Measurements from ENCODE around the gene THADA. TPM values are rescaled to one million over a fixed set of nuclear protein-coding genes. Genes with fewer than 3 reads are reported as not detected.
"Not testable (repeated sequence)": the region's sequence is repeated elsewhere in the genome, so short reads cannot be mapped to it uniquely, and the experiment has no call there.

THADA gene
- total RNA-seq, 1 donor from 2014 or later, result 40.4 TPM

GRCh38 chr2:43284967-43285366, 310.9 kb downstream of the THADA start:
- intact Hi-C loops (cut with micrococcal nuclease), result no loop called here

DNA sequence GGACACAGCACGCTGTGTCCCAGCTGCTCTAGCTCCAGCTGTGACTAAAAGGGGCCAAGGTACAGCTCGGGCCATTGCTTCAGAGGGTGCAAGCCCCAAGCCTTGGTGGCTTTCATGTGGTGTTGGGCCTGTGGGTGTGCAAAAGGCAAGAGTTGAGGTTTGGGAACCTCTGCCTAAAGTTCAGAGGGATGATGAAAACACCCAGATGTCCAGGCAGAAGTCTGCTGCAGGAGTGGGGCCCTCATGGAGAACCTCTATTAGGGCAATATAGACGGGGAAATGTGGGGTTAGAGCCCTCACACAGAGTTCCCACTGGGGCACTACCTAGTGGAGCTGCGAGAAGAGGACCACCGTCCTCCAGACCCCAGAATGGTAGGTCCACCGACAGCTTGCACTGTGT, 311.5 kb downstream of the THADA start:
- intact Hi-C loops (cut with micrococcal nuclease), result not testable (repeated sequence)

DNA sequence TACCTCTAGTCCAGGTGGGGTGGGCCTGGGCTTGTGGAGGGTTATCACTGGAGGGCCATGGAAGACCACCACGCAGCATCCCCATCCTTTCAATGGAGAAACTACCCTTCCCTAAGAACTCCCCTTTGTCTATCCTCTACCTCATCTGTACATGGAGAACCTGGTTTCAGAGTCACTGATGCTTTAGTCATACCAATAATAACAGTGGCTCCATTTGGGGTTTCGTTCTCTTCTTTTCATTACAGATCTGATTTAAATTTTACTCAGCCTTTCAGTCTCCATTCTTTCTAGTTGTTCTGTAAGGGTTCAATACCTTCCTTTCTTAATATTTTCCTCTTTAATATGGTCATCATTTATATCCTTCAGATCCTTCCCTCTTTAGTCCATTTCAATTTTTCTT, 314.8 kb downstream of the THADA start:
- intact Hi-C loops (cut with micrococcal nuclease), result no loop called here

- intact Hi-C loops (cut with micrococcal nuclease), result no loop called here
These were observed 316.5 kb downstream of the THADA start for GRCh38 chr2:43279317-43279840.

DNA sequence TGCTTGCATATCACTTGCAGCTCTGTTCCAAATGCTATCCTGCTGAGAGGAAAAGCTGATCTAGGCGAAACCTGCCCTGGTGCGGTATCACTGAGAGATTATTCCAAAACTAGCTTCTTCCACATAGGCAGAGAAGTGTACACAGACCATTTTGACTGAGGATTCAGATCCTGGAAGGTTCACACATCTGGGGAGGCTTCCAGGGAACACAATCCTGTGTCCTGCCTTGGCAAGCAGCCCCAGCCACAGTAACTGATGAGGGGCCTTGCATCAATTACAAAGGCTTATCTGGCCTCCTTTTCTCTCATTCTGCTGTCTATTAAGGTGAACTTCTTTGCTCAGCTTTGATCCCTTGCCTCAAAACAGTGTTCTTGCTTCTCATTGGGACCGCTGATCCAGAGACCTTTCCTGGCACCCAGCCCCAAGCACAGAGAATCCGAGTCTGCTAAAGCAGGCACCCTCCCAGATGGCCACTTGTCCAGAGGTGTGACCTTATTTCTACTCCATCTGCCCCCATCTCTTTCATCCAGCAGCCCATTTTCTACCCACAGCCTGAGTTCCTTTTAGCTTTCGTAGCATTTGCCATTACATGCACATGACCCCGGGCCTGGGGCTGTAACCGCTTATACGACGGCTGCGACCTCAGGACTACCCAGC, 317.1 kb downstream of the THADA start:
- intact Hi-C loops (cut with micrococcal nuclease), result no loop called here

DNA sequence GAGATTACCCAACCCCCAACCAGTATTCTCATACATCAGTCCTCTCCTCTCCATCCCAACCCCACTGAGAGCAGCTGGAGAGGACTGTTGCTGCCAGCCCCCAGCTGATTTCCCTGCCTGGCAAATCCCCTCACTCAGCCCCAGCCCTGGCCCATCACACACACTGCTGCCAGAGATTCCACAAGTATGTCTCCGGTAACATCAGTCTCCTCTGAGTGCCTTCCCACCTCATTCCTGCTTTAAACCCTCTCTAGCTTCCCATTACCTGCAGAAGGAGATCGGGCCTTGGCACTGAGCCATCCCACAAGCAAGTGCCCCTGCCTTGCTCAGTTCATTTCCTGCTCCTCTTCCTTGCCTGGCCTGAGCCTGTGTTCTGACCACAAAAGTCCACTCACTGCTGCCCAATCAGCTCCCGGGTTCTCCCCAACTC, 318.9 kb downstream of the THADA start:
- intact Hi-C loops (cut with micrococcal nuclease), result no loop called here

- intact Hi-C loops (cut with micrococcal nuclease), result no loop called here
These were observed 319.4 kb downstream of the THADA start for GRCh38 chr2:43276266-43276941.

DNA sequence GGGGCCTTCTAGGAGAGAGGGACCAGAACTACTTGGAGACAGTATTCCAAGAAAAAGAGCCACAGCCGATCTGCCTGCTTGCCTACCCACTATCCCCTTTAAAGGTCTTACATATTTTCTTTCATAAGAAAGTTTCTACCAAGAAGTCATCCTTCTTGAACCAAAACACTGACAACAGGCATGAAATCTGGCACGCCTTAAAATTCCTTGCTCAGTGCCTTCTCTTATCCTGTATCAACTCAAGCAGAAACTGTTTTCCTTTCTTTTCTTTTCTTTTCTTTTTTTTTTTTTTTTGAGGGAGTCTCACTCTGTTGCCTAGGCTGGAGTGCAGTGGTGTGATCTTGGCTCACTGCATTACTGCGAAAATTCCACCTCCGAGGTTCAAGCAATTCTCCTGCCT, 321.1 kb downstream of the THADA start:
- intact Hi-C loops (cut with micrococcal nuclease), result no loop called here

DNA sequence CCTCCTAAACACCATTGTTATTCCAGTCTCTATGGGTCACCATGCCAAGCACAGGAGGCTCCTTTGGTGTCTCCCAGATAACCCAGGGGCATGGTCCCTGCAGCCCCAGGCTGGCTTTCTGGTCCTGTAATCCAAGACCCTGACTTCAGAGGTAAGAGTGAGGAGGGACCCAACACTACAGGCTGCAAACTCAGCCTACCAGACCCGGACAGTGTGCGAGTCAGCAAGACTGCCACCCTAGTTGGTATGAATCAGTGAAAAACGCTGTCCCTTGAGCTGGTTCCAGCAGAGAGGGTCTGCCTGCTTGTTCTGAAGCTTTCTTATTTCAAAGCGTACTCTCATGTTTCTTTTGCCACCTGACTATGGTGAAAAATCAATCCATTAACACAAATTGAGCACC, 321.8 kb downstream of the THADA start:
- intact Hi-C loops (cut with micrococcal nuclease), result no loop called here

DNA sequence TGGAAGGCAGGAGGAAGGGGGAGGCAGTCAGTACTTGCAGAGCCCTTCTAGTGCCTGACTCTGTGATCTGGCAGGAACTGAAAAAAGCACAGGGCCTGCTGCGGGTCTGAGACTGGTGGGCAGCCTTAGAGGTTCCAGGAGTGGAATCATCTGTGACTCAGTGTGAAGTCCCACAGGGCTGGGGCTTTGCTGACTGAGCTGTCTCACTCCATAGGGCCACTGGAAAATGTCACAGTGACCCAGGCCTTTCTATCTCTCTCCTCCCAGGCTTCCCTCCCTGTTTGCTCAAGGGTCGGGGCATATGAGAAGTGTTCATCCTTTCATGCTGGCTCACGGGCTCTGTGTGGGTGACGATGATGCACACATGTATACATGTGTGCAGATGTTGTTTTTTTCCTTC, 322.3 kb downstream of the THADA start:
- intact Hi-C loops (cut with micrococcal nuclease), result no loop called here

DNA sequence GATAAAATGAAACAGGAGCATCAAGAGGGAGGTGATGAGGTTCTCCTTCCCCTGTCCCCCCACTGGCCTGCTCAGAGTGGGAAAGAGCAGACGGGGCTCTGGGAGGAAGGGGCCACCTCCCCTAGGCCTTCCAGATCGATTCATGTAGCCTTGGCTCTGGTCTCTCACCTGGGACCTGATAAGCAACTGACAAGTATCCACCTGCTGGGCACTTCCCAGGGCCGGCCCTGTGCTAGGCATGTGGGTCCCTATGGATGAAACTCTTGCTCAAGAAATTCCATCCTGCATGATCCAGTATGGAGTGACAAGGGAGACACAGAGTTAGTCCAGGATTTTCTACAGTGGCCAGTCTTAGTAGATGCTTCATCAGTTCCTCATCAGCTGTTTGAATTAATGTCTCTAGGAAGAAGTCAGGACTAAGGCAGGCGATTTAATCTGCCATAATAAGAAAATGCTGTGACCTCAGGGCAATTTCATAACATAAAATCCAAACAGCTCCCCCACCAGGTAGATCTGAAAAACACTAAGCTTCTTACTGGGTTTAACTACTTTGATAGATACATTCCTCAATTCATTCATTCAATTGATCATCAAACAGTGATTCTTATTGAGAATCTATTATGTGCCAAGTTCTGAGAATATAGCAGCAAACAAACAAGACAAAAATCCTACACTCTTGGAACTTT, 324.8 kb downstream of the THADA start:
- intact Hi-C loops (cut with micrococcal nuclease), result no loop called here

GRCh38 chr2:43270461-43270860, 325.4 kb downstream of the THADA start:
- intact Hi-C loops (cut with micrococcal nuclease), result no loop called here

DNA sequence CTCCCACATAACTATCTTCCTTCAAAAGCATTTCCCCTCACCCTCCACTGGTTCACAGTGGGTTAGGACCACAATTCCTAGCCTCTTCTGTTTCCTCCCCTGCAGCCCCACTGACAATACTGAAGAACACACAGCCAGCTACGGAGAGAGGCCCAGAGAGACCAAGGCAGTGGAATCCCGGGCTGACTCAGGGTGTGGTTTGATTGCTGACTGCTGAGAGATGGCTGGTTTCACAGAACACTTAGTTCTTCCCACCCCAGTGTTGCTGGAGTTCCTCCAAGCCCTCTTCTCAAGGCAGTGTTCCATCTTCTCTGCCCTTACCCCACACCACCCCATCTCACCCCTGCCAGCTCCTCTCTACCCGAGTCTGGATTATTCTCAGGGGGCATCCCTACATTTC, 326.1 kb downstream of the THADA start:
- intact Hi-C loops (cut with micrococcal nuclease), result no loop called here

- intact Hi-C loops (cut with micrococcal nuclease), result no loop called here
These were observed 326.7 kb downstream of the THADA start for GRCh38 chr2:43269074-43269572.

GRCh38 chr2:43268066-43268953, 327.5 kb downstream of the THADA start:
- intact Hi-C loops (cut with micrococcal nuclease), result no loop called here

GRCh38 chr2:43267381-43267780, 328.5 kb downstream of the THADA start:
- intact Hi-C loops (cut with micrococcal nuclease), result no loop called here

DNA sequence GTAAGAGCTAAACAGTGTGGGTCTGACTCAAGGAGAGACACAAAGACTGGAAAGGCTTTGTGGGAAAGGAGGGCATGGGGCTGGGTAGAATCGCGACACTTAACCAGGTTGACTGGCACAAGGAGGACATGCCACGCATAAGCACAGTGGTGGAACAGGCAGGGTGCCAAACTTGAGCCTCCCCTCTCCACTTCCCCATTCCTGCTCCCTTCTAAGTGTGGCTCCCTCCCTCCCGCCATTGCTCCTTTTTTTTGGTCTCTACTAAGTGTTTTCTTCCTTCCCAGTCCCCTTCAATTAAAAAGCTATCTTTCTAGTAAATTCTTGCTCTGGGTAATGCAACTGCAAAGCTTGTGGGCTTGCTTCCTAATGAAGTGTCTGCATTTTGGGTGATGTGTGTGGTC, 329.1 kb downstream of the THADA start:
- intact Hi-C loops (cut with micrococcal nuclease), result no loop called here

DNA sequence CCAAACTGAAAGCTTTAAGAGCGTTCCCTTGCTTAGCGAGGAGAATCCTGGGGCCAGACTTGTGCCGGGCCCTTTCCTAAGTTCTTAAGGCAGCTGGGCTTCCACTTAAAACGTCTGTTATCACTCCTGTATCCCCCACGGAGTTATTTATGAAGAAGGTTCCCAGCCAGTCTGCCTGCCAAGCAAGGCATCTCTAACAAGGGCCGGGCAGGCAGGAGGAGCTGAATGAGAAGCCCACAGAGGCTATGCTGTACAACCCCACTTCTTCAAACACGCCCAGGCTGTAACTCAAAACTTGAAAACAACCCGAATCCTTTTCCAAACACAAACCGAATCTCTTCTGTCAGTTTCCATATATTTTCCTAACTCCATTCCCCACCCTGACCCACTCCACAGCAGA, 330.4 kb downstream of the THADA start:
- intact Hi-C loops (cut with micrococcal nuclease), result no loop called here

DNA sequence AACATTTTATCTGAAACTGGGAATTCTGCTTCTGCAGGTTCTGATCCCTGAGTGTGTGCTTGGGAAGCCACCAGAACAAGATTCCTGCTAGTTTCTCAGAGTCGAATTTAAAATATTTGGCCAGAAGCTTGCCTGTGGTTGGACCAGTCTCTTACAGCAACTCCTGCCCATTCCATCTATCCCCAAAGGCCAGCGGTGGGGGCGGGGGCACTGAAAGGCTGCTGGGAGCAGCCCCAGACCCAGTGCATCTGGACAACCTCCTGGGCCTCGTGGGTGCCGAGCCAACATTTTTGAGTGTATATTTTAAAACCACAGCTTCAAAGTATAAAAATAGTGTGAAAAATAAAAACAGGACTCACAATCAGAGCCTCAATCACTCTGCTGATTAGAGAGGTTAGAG, 330.8 kb downstream of the THADA start:
- intact Hi-C loops (cut with micrococcal nuclease), result no loop called here

GRCh38 chr2:43262951-43263350, 332.9 kb downstream of the THADA start:
- intact Hi-C loops (cut with micrococcal nuclease), result no loop called here

DNA sequence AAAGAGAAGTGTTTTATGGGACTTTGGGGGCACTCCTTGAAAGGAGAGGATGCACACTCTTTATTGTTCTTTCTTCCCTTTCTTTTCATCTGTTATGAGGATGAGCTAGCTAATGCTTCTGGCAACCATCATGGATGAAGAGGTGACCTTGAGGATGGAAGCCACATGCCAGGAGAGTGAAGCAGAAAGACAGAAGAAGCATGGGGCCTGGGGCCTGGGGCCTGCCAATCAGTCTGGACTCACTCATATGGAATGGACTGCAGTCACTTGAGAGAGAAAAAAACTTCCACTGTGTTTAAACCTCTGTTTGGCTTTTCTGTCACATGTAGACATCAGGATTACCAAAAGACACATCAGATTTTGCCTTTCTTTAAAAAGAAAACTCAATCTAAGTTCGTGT, 333.6 kb downstream of the THADA start:
- intact Hi-C loops (cut with micrococcal nuclease), result no loop called here
